Measurements from ENCODE around the gene MCU. TPM values are rescaled to one million over a fixed set of nuclear protein-coding genes. Genes with fewer than 3 reads are reported as not detected.

The MCU gene
- total and polyA plus RNA-seq, 10 of the 15 experiments (the other 5 are each of a cell fraction or from before 2014, with no cell fraction given): 5.1 to 49.1 (median 17.9) TPM

DNA sequence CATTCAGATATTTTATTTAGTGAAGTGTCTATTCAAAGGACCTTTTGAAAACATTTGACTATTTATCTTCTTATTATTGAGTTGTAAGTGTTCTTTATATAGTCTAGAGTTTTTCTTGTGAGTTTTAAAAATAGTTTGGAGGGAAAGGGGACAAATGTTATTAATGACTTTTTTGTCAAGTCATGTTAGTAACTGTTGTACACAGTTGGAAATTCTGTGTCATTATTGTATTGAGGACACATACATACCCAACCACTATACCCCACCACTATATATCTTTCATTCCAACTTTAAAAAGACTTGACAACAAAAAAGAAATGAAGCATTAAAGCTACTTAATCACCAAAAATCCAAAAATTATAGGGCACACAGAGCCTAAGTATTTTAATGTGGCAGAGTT is 148.4 kb downstream of the MCU start:
- H3K9me3 ChIP-seq (replicated peaks; ENCODE audit: control insufficient read depth, insufficient read depth, low read length): no peaks in the 10 kb centered on the region
- TF ChIP-seq MEF2A (IDR thresholded peaks at IDR 0.05; ENCODE audit: insufficient read depth, low read depth, low read length): no peak
- TF ChIP-seq CHD2 (IDR thresholded peaks at IDR 0.05; ENCODE audit: borderline replicate concordance, low read depth, low read length): no peak
- no peak for TF ChIP-seq KDM1A (IDR thresholded peaks at IDR 0.05; ENCODE audit: borderline replicate concordance)
- no peak for TF ChIP-seq IRF4 (IDR thresholded peaks at IDR 0.05; ENCODE audit: low read depth, low read length)
- no peak for TF ChIP-seq TBL1XR1 (IDR thresholded peaks at IDR 0.05; ENCODE audit: low read depth, low read length)
- no peak for TF ChIP-seq NRF1 (conservative IDR thresholded peaks at IDR 0.05; ENCODE audit: low read depth, low read length)
- TF ChIP-seq HCFC1 (IDR thresholded peaks at IDR 0.05; ENCODE audit: low read length): no peak
- TF ChIP-seq SUZ12 (IDR thresholded peaks at IDR 0.05; ENCODE audit: unreplicated experiment): no peak
- no peak for TF ChIP-seq ATF7 (IDR thresholded peaks at IDR 0.05; ENCODE audit: low read depth)
- ChIA-PET POLR2A (no interaction called here), RAD21 (ENCODE audit: unreplicated experiment) (no interaction called here), SMC1A (ENCODE audit: uncharacterized antibody, unreplicated experiment) (interaction anchor here (0.8 kb wide), 1 partner anchor 18 kb away, joined by 3 read pairs; no protein-coding TSS in a partner anchor), CTCF (no interaction called here)
- H4K20me1 ChIP-seq (ENCODE audit: control insufficient read depth, insufficient read depth): no peaks in the 10 kb centered on the region
- no peak overlapping the region for H2AFZ ChIP-seq (ENCODE audit: control insufficient read depth, low read depth, low read length)
- no peaks in the 10 kb centered on the region for H3K4me1 ChIP-seq (ENCODE audit: control insufficient read depth, insufficient read depth, low read length)
- H3K27ac ChIP-seq (ENCODE audit: control insufficient read depth, insufficient read depth): no peak overlapping the region
- no TSS peak for BruUV-seq (replicated peaks)
- DNase-seq (ENCODE audit: low read depth, low spot score): no peak
- H3K4me3 ChIP-seq: no peak overlapping the region
- ATAC-seq: no peak
- H3K79me2 ChIP-seq (ENCODE audit: control insufficient read depth, insufficient read depth, low read length): no peaks in the 10 kb centered on the region
- H3K9ac ChIP-seq (ENCODE audit: control insufficient read depth, insufficient read depth, low read length): no peak overlapping the region
- in situ Hi-C loops (cut with MboI): no loop called here
- H3K36me3 ChIP-seq (ENCODE audit: control insufficient read depth in 2 of 2, insufficient read depth in 2 of 2, low read length in 1 of 2): no peaks in the 10 kb centered on the region
- no peak for FAIRE-seq
- no peaks in the 10 kb centered on the region for H3K27me3 ChIP-seq (replicated peaks in 1 of 2; ENCODE audit: control insufficient read depth in 2 of 2, insufficient read depth in 2 of 2, low read length in 1 of 2)
- intact Hi-C loops (cut with micrococcal nuclease; ENCODE audit: unreplicated experiment): no loop called here
- H3K4me2 ChIP-seq (ENCODE audit: control insufficient read depth, insufficient read depth): no peak overlapping the region

DNA sequence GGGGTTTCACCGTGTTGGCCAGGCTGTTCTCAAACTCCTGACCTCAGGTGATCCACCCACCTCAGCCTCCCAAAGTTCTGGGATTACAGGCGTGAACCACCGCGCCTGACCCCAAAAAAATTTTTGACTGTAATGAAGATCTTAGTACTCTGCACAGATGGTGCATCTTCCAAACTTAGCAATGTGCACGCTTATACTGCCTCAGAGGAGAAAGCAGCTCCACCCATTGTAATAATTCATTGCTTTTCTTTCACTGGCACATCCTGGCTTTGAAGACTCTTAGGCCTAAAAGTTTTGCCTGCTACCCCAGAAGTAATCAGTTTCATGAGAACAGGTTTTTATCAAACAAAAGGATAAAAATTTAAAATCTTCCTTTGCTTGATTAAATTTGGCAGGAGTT is 149.5 kb downstream of the MCU start:
- no TSS peak for BruUV-seq (replicated peaks)
- no peak overlapping the region for H3K27ac ChIP-seq (ENCODE audit: control insufficient read depth, insufficient read depth)
- intact Hi-C loops (cut with micrococcal nuclease; ENCODE audit: unreplicated experiment): no loop called here
- no peaks in the 10 kb centered on the region for H3K79me2 ChIP-seq (ENCODE audit: control insufficient read depth, insufficient read depth, low read length)
- no peaks in the 10 kb centered on the region for H3K36me3 ChIP-seq (ENCODE audit: control insufficient read depth in 2 of 2, insufficient read depth in 2 of 2, low read length in 1 of 2)
- SMC1A ChIA-PET (ENCODE audit: uncharacterized antibody, unreplicated experiment): interaction anchor here (1.8 kb wide), 1 partner anchor 8 kb away, joined by 6 read pairs; no protein-coding TSS in a partner anchor
- no peaks in the 10 kb centered on the region for H3K4me1 ChIP-seq (ENCODE audit: control insufficient read depth, insufficient read depth, low read length)
- no peak for ATAC-seq
- no peaks in the 10 kb centered on the region for H3K27me3 ChIP-seq (replicated peaks in 1 of 2; ENCODE audit: control insufficient read depth in 2 of 2, insufficient read depth in 2 of 2, low read length in 1 of 2)
- no peak overlapping the region for H2AFZ ChIP-seq (ENCODE audit: control insufficient read depth, low read depth, low read length)
- RAD21 ChIA-PET (ENCODE audit: unreplicated experiment): no interaction called here
- CTCF ChIA-PET: no interaction called here
- no peak for FAIRE-seq
- H4K20me1 ChIP-seq (ENCODE audit: control insufficient read depth, insufficient read depth): no peaks in the 10 kb centered on the region
- POLR2A ChIA-PET: interaction anchor here (0.6 kb wide), 1 partner anchor 1019 kb away, joined by 3 read pairs; no protein-coding TSS in a partner anchor
- WGBS (ENCODE audit: insufficient coverage, insufficient replicate concordance, low lambda C conversion rate, missing lambda C conversion rate): 78% methylated on average over 5 of the region's 5 CpGs
- DNase-seq (ENCODE audit: low read depth, low spot score): no peak
- in situ Hi-C loops (cut with MboI): no loop called here
- no peak overlapping the region for H3K9ac ChIP-seq (ENCODE audit: control insufficient read depth, insufficient read depth, low read length)
- H3K4me3 ChIP-seq: no peak overlapping the region
- H3K9me3 ChIP-seq (replicated peaks; ENCODE audit: control insufficient read depth, insufficient read depth, low read length): no peaks in the 10 kb centered on the region
- no peak overlapping the region for H3K4me2 ChIP-seq (ENCODE audit: control insufficient read depth, insufficient read depth)
- TF ChIP-seq BHLHE40 (IDR thresholded peaks at IDR 0.05; ENCODE audit: borderline replicate concordance in 1 of 2, low read depth in 2 of 2, low read length in 1 of 2): no peak
- no peak for TF ChIP-seq NR2F1 (conservative IDR thresholded peaks at IDR 0.05)
- TF ChIP-seq ZNF622 (IDR thresholded peaks at IDR 0.05): no peak
- TF ChIP-seq TARDBP (IDR thresholded peaks at IDR 0.05; ENCODE audit: borderline replicate concordance): no peak
- no peak for TF ChIP-seq JUNB (IDR thresholded peaks at IDR 0.05)
- TF ChIP-seq POLR2AphosphoS5 (IDR thresholded peaks at IDR 0.05; ENCODE audit: low read length): no peak
- TF ChIP-seq NR2C1 (IDR thresholded peaks at IDR 0.05): no peak
- TF ChIP-seq, protein P1, sequence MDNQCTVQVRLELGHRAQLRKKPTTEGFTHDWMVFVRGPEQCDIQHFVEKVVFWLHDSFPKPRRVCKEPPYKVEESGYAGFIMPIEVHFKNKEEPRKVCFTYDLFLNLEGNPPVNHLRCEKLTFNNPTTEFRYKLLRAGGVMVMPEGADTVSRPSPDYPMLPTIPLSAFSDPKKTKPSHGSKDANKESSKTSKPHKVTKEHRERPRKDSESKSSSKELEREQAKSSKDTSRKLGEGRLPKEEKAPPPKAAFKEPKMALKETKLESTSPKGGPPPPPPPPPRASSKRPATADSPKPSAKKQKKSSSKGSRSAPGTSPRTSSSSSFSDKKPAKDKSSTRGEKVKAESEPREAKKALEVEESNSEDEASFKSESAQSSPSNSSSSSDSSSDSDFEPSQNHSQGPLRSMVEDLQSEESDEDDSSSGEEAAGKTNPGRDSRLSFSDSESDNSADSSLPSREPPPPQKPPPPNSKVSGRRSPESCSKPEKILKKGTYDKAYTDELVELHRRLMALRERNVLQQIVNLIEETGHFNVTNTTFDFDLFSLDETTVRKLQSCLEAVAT (IDR thresholded peaks at IDR 0.05): no peak
- no peak for TF ChIP-seq NFIC (IDR thresholded peaks at IDR 0.05; ENCODE audit: low read depth, low read length)
- TF ChIP-seq, protein P2, sequence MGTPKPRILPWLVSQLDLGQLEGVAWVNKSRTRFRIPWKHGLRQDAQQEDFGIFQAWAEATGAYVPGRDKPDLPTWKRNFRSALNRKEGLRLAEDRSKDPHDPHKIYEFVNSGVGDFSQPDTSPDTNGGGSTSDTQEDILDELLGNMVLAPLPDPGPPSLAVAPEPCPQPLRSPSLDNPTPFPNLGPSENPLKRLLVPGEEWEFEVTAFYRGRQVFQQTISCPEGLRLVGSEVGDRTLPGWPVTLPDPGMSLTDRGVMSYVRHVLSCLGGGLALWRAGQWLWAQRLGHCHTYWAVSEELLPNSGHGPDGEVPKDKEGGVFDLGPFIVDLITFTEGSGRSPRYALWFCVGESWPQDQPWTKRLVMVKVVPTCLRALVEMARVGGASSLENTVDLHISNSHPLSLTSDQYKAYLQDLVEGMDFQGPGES (IDR thresholded peaks at IDR 0.05): no peak
- no peak for TF ChIP-seq ZNF24 (IDR thresholded peaks at IDR 0.05)
- no peak for TF ChIP-seq KAT2A (conservative IDR thresholded peaks at IDR 0.05; ENCODE audit: control insufficient read depth, low read depth, low read length)

Measured in GM12878 (cell line).